Uterus (tissue), 2 donors: ENCODE data around the gene SMOC2.

Experiments used
- CTCF ChIP-seq, 4 experiments: fragments of 200-600 bp in 2 of 4; fragments of 450-650 bp in 2 of 4; sonication (generic) in 2 of 4; IDR thresholded peaks; one replicate each; pipeline ENCODE4 v1.5.1; 2016 to 2019; ENCODE audit warnings: antibody characterized with exemption in 4 of 4, mild to moderate bottlenecking in 2 of 4, moderate library complexity in 1 of 4
- POLR2A ChIP-seq, 2 donors: fragments of 450-650 bp; IDR thresholded peaks; one replicate each; pipeline ENCODE4 v1.6.1; 2016; ENCODE audit warnings: antibody characterized with exemption in 2 of 2, mild to moderate bottlenecking in 1 of 2, moderate library complexity in 1 of 2

- TF ChIP-seq CTCF (IDR thresholded peaks at IDR 0.05) (no peak), POLR2A (IDR thresholded peaks at IDR 0.05) (no peak)
These were observed 226.4 kb downstream of the SMOC2 start for GRCh38 chr6:168667428-168667805.
